Measurements from ENCODE around the gene TBC1D17. TPM values are rescaled to one million over a fixed set of nuclear protein-coding genes. Genes with fewer than 3 reads are reported as not detected.

Gene TBC1D17
- total RNA-seq, 1 donor from 2014 or later: 7.3 TPM

- no peaks in the 10 kb centered on the region for H3K27me3 ChIP-seq (ENCODE audit: control insufficient read depth in 3 of 3, insufficient read depth in 3 of 3, low read length in 3 of 3)
- peaks cover 47 to 66% (median 60%) of the 10 kb centered on the region in 3 donors for H3K4me1 ChIP-seq (ENCODE audit: control insufficient read depth in 3 of 3, insufficient read depth in 3 of 3, low read length in 3 of 3)
- H3K4me3 ChIP-seq (ENCODE audit: low read length in 3 of 3): peak overlapping the region in 2 of 3 donors; percentile 58 to 99
- H3K27ac ChIP-seq (ENCODE audit: low read depth, low read length): peak overlapping the region; percentile 99
- H3K9ac ChIP-seq (ENCODE audit: low read depth in 1 of 3, low read length in 3 of 3): peak overlapping the region; percentile 99 to 100 (median 100)
- no peaks in the 10 kb centered on the region for H3K9me3 ChIP-seq (ENCODE audit: control insufficient read depth in 3 of 3, low read length in 3 of 3)
- peaks cover 24 to 34% (median 33%) of the 10 kb centered on the region in 3 donors for H3K36me3 ChIP-seq (ENCODE audit: control insufficient read depth in 3 of 3, insufficient read depth in 3 of 3, low read length in 3 of 3)
These were observed 2.9 kb upstream of the TBC1D17 start for GRCh38 chr19:49874503-49875157.

- Histone ChIP-seq H3K9me3 (ENCODE audit: control insufficient read depth in 3 of 3, low read length in 3 of 3) (no peaks in the 10 kb centered on the region), H3K27me3 (ENCODE audit: control insufficient read depth in 3 of 3, insufficient read depth in 3 of 3, low read length in 3 of 3) (no peaks in the 10 kb centered on the region), H3K9ac (ENCODE audit: low read depth in 1 of 3, low read length in 3 of 3) (peak overlapping the region; percentile 99 to 100 (median 100)), H3K4me3 (ENCODE audit: low read length in 3 of 3) (peak overlapping the region; percentile 97 to 99 (median 99)), H3K27ac (ENCODE audit: low read depth, low read length) (peak overlapping the region; percentile 99), H3K4me1 (ENCODE audit: control insufficient read depth in 3 of 3, insufficient read depth in 3 of 3, low read length in 3 of 3) (peaks cover 44 to 62% (median 55%) of the 10 kb centered on the region in 3 donors), H3K36me3 (ENCODE audit: control insufficient read depth in 3 of 3, insufficient read depth in 3 of 3, low read length in 3 of 3) (peaks cover 29 to 38% (median 37%) of the 10 kb centered on the region in 3 donors)
These were observed 2.3 kb upstream of the TBC1D17 start for GRCh38 chr19:49875177-49875576.

- peak overlapping the region; percentile 99 to 100 (median 100) for H3K9ac ChIP-seq (ENCODE audit: low read depth in 1 of 3, low read length in 3 of 3)
- no peaks in the 10 kb centered on the region for H3K27me3 ChIP-seq (ENCODE audit: control insufficient read depth in 3 of 3, insufficient read depth in 3 of 3, low read length in 3 of 3)
- no peaks in the 10 kb centered on the region for H3K9me3 ChIP-seq (ENCODE audit: control insufficient read depth in 3 of 3, low read length in 3 of 3)
- H3K27ac ChIP-seq (ENCODE audit: low read depth, low read length): peak overlapping the region; percentile 99
- peak overlapping the region; percentile 97 to 99 (median 99) for H3K4me3 ChIP-seq (ENCODE audit: low read length in 3 of 3)
- H3K36me3 ChIP-seq (ENCODE audit: control insufficient read depth in 3 of 3, insufficient read depth in 3 of 3, low read length in 3 of 3): peaks cover 32 to 41% (median 40%) of the 10 kb centered on the region in 3 donors
- H3K4me1 ChIP-seq (ENCODE audit: control insufficient read depth in 3 of 3, insufficient read depth in 3 of 3, low read length in 3 of 3): peaks cover 36 to 55% (median 53%) of the 10 kb centered on the region in 3 donors
These were observed 1.6 kb upstream of the TBC1D17 start for GRCh38 chr19:49875857-49876421.

DNA sequence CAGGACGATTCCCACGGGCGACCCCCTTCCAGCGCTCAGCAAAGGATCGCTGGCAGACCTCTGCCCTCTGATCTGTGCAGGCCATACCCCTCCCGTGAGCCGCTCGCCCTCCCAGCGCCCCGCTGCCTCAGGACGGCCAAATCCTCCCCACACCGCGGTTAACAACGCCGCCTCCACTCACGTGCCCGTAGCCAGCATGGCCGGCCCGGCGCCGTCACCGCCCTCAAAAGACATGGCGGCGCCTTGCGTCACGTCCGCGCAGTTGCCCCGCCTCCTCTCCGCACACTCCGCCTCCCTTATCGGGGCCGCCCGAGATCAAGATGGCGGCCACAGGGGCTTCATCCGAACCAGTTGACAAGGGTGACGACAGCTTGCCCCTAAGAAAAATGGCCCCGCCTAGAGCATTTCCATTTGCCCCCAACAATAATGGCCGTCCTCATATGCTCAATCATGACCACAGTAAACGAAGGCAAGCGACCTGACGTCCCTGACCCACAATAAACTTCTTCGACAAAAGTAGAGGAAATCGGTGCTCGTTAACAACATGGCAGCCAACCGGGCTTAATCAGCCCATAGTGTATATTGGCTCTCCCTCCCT, 981 bp upstream of the TBC1D17 start:
- H3K4me3 ChIP-seq (ENCODE audit: low read length in 3 of 3): peak overlapping the region; percentile 97 to 99 (median 99)
- peaks cover 35 to 52% (median 49%) of the 10 kb centered on the region in 3 donors for H3K4me1 ChIP-seq (ENCODE audit: control insufficient read depth in 3 of 3, insufficient read depth in 3 of 3, low read length in 3 of 3)
- H3K27me3 ChIP-seq (ENCODE audit: control insufficient read depth in 3 of 3, insufficient read depth in 3 of 3, low read length in 3 of 3): no peaks in the 10 kb centered on the region
- peak overlapping the region; percentile 99 for H3K27ac ChIP-seq (ENCODE audit: low read depth, low read length)
- no peaks in the 10 kb centered on the region for H3K9me3 ChIP-seq (ENCODE audit: control insufficient read depth in 3 of 3, low read length in 3 of 3)
- H3K9ac ChIP-seq (ENCODE audit: low read depth in 1 of 3, low read length in 3 of 3): peak overlapping the region; percentile 99 to 100 (median 100)
- peaks cover 32 to 42% (median 41%) of the 10 kb centered on the region in 3 donors for H3K36me3 ChIP-seq (ENCODE audit: control insufficient read depth in 3 of 3, insufficient read depth in 3 of 3, low read length in 3 of 3)

DNA sequence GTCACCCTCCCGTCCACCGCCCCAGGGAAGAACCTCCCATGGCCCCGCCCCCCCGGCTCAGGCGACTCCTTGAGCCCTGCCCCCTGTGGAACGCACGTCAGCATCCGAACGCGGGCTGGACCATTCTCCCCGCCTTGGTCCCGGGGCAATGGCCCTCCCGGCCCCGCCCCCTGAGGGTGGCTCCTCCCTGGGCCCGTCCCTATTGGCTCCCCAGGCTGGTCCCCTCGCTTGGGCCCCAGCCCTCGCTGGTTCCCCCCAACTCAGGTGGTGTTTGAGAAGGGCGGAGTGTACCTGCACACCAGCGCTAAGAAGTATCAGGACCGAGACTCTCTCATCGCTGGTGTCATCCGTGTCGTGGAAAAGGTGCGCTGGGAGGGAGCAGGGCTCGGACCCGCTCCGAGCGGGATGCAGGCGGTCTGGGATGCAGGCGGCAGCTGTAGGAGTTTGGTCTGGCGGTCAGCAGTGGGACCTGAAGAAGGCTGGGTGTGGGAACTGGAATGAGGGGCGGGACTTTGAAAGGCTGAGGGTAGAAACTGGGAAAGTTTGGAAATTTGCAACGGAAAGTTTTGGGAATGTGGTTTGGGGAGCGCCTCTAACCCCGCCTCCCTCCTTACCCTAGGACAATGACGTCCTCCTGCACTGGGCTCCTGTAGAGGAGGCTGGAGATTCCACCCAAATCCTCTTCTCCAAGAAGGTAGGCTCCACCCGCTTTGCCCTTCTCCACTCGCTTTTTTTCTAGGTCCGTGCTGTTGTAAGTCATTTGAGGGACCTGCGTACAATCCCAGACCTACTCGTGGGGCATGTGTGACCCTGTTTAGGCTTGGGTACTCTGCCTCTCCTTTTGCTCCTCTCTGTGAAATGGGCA, 609 bp downstream of the TBC1D17 start:
- peaks cover 35 to 45% (median 44%) of the 10 kb centered on the region in 3 donors for H3K4me1 ChIP-seq (ENCODE audit: control insufficient read depth in 3 of 3, insufficient read depth in 3 of 3, low read length in 3 of 3)
- peaks cover 0 to 3% (median 0%) of the 10 kb centered on the region in 3 donors for H3K9me3 ChIP-seq (ENCODE audit: control insufficient read depth in 3 of 3, low read length in 3 of 3)
- no peaks in the 10 kb centered on the region for H3K27me3 ChIP-seq (ENCODE audit: control insufficient read depth in 3 of 3, insufficient read depth in 3 of 3, low read length in 3 of 3)
- peak overlapping the region; percentile 99 for H3K27ac ChIP-seq (ENCODE audit: low read depth, low read length)
- H3K9ac ChIP-seq (ENCODE audit: low read depth in 1 of 3, low read length in 3 of 3): peak overlapping the region; percentile 90 to 99 (median 97)
- peaks cover 46 to 53% (median 51%) of the 10 kb centered on the region in 3 donors for H3K36me3 ChIP-seq (ENCODE audit: control insufficient read depth in 3 of 3, insufficient read depth in 3 of 3, low read length in 3 of 3)
- peak overlapping the region; percentile 85 to 99 (median 94) for H3K4me3 ChIP-seq (ENCODE audit: low read length in 3 of 3)

DNA sequence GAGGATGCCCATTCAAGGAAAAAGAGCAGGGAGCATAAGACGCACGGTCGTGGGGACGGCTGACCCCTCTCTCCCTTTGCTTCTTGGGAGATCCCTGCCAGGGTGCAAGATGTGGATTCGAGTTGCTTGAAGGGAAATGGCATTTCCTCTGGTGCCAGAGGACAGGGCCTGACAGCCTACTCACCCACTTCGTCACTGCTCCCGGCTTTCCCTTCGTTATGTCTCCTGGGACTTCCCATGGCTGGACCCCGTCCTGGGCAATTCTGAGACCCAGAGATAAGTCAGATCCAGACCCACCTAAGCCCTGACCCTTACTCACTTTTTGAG, 1.2 kb downstream of the TBC1D17 start:
- H3K36me3 ChIP-seq (ENCODE audit: control insufficient read depth in 3 of 3, insufficient read depth in 3 of 3, low read length in 3 of 3): peaks cover 52 to 59% (median 57%) of the 10 kb centered on the region in 3 donors
- peak overlapping the region; percentile 99 for H3K27ac ChIP-seq (ENCODE audit: low read depth, low read length)
- peaks cover 35 to 45% (median 38%) of the 10 kb centered on the region in 3 donors for H3K4me1 ChIP-seq (ENCODE audit: control insufficient read depth in 3 of 3, insufficient read depth in 3 of 3, low read length in 3 of 3)
- peak overlapping the region; percentile 85 to 99 (median 94) for H3K4me3 ChIP-seq (ENCODE audit: low read length in 3 of 3)
- H3K9me3 ChIP-seq (ENCODE audit: control insufficient read depth in 3 of 3, low read length in 3 of 3): peaks cover 0 to 5% (median 0%) of the 10 kb centered on the region in 3 donors
- no peaks in the 10 kb centered on the region for H3K27me3 ChIP-seq (ENCODE audit: control insufficient read depth in 3 of 3, insufficient read depth in 3 of 3, low read length in 3 of 3)
- H3K9ac ChIP-seq (ENCODE audit: low read depth in 1 of 3, low read length in 3 of 3): peak overlapping the region; percentile 90 to 99 (median 97)

- Histone ChIP-seq H3K27ac (ENCODE audit: low read depth, low read length) (no peak overlapping the region), H3K36me3 (ENCODE audit: control insufficient read depth in 3 of 3, insufficient read depth in 3 of 3, low read length in 3 of 3) (peaks cover 59 to 64% (median 62%) of the 10 kb centered on the region in 3 donors), H3K4me1 (ENCODE audit: control insufficient read depth in 3 of 3, insufficient read depth in 3 of 3, low read length in 3 of 3) (peaks cover 28 to 38% (median 31%) of the 10 kb centered on the region in 3 donors), H3K9me3 (ENCODE audit: control insufficient read depth in 3 of 3, low read length in 3 of 3) (peaks cover 0 to 5% (median 0%) of the 10 kb centered on the region in 3 donors), H3K27me3 (ENCODE audit: control insufficient read depth in 3 of 3, insufficient read depth in 3 of 3, low read length in 3 of 3) (no peaks in the 10 kb centered on the region), H3K9ac (ENCODE audit: low read depth in 1 of 3, low read length in 3 of 3) (peak overlapping the region in 1 of 3 donors; percentile 25), H3K4me3 (ENCODE audit: low read length in 3 of 3) (no peak overlapping the region)
These were observed 1.9 kb downstream of the TBC1D17 start for GRCh38 chr19:49879243-49879963.

GRCh38 chr19:49880162-49880869, 2.8 kb downstream of the TBC1D17 start:
- H3K36me3 ChIP-seq (ENCODE audit: control insufficient read depth in 3 of 3, insufficient read depth in 3 of 3, low read length in 3 of 3): peaks cover 65 to 68% (median 67%) of the 10 kb centered on the region in 3 donors

More at GRCh38 chr19:49880162-49880869, 2.8 kb downstream of the TBC1D17 start:
- Histone ChIP-seq H3K4me1 (ENCODE audit: control insufficient read depth in 3 of 3, insufficient read depth in 3 of 3, low read length in 3 of 3) (peaks cover 19 to 29% (median 22%) of the 10 kb centered on the region in 3 donors), H3K27me3 (ENCODE audit: control insufficient read depth in 3 of 3, insufficient read depth in 3 of 3, low read length in 3 of 3) (no peaks in the 10 kb centered on the region), H3K27ac (ENCODE audit: low read depth, low read length) (no peak overlapping the region), H3K9ac (ENCODE audit: low read depth in 1 of 3, low read length in 3 of 3) (no peak overlapping the region), H3K9me3 (ENCODE audit: control insufficient read depth in 3 of 3, low read length in 3 of 3) (peaks cover 0 to 5% (median 0%) of the 10 kb centered on the region in 3 donors), H3K4me3 (ENCODE audit: low read length in 3 of 3) (no peak overlapping the region)
